GM10248 (cell line): Measurements from ENCODE around the gene TUBA1C.
"Not testable (repeated sequence)": the region's sequence is repeated elsewhere in the genome, so short reads cannot be mapped to it uniquely, and the experiment has no call there.

ENCODE experiments used
- CTCF ChIA-PET: fragments of 300-600 bp; sonication (Branson Sonifier 250); formaldehyde crosslinking; extraction: SDS; loops from one replicate; lab custom pipeline; 2021; ENCODE audit warnings: antibody characterized with exemption; lab: Yijun Ruan, JAX
- POLR2A ChIA-PET: fragments of 350-650 bp; sonication (Branson Sonifier 250); formaldehyde crosslinking; extraction: SDS; loops from one replicate; lab custom pipeline; 2020; ENCODE audit warnings: antibody characterized with exemption; lab: Yijun Ruan, JAX
- DNase-seq: peaks from one replicate; pipeline ENCODE4 v3.0.0; 2012; ENCODE audit errors: extremely low spot score
- TF ChIP-seq, protein P1 (sequence below): IDR thresholded peaks from 2 replicates; pipeline ENCODE4 v1.5.1; 2012; ENCODE audit warnings: mild to moderate bottlenecking, low read depth; ENCODE audit errors: extremely low read depth, missing control alignments, control extremely low read depth

TUBA1C gene

DNA sequence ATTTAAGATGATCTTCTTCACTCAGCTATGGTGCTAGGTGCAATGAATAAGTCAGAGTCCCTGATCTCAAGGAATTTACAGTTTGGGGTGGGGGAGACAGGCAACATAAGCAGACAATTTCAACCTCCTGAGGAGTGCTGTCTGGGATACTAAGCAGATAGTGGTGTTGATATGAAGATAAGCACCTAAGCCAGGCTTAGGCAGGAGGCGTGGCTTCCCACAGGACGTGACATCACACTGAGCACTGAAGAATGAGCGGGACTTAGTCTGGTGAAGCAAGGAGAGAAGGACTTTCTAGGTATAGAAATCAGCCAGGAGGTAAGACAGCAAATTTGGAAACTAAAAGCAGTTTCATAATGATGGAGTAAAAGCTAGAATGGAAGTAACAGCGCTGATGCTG is 36.9 kb downstream of the TUBA1C start:
- POLR2A ChIA-PET: no interaction called here
- peak; percentile 22 for DNase-seq
- TF ChIP-seq, protein P1, sequence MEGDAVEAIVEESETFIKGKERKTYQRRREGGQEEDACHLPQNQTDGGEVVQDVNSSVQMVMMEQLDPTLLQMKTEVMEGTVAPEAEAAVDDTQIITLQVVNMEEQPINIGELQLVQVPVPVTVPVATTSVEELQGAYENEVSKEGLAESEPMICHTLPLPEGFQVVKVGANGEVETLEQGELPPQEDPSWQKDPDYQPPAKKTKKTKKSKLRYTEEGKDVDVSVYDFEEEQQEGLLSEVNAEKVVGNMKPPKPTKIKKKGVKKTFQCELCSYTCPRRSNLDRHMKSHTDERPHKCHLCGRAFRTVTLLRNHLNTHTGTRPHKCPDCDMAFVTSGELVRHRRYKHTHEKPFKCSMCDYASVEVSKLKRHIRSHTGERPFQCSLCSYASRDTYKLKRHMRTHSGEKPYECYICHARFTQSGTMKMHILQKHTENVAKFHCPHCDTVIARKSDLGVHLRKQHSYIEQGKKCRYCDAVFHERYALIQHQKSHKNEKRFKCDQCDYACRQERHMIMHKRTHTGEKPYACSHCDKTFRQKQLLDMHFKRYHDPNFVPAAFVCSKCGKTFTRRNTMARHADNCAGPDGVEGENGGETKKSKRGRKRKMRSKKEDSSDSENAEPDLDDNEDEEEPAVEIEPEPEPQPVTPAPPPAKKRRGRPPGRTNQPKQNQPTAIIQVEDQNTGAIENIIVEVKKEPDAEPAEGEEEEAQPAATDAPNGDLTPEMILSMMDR: no peak
- CTCF ChIA-PET: interaction anchor here (2.4 to 3.5 kb wide), 3 partner anchors 12 to 45 kb away, joined by 13 to 21 read pairs (median 20); partner anchors contain the start of gene DNAJC22

DNA sequence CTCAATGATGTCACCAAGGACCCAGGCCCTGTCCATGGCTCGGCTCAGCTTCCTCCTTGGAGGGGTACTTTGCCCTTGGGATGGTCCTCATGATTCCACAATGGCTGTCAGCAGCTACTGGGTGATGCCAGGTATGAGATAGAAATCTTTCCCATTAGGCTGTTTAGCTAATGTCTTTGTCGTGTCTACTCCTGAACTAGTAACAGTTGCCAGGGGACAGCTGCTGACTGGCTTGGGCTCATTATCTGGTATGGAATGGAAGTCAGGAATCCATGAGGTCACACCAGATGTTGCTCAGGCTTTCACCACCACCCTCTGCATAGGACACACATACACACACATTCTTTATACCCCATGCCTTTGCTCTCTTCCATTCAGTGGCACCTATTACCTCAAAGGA is 39.3 kb downstream of the TUBA1C start:
- DNase-seq: no peak
- ChIA-PET POLR2A (no interaction called here), CTCF (interaction anchor here (0.8 to 4.9 kb wide), 7 partner anchors 9 to 277 kb away, joined by 3 to 35 read pairs (median 5); partner anchors contain the start of genes DNAJC22 and PRPH)
- TF ChIP-seq, protein P1: no peak

DNA sequence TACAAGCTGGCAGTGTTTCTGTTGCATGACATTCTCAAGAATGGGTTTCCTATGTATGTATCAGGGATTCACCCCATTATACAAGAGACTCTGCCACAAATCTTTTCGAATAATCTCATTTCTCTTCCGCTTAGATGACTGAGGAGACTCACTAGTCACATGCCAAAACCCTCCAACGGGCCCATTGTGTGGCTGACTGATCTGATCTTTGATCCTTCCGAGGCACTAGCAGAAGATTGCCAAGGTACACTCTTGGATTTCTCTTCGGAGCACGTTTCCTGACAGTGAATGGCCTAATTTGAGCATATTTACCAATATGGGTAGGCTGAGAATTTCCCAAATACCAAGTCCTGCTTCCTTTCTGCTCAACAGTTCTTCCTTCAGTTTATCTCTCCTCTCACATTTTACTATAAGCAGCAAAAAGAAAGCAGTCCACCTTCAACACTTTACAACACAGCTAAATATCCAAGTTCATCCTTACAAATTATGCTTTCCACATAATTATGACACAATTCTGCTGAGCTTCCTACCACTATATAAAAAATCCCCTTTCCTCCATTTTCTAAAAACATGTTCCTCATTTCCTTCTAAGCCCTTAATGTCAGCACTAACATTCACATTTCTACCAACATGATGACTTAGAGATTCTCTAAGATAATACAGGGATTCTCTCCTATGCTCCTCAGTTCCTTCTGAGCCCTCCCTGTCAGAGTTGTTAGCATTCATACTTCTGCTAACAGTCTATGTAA is 41.1 kb downstream of the TUBA1C start:
- TF ChIP-seq, protein P1: no peak
- CTCF ChIA-PET: interaction anchor here (0.9 to 4.9 kb wide), 4 partner anchors 11 to 37 kb away, joined by 4 to 35 read pairs (median 4); partner anchors contain the start of gene PRPH
- POLR2A ChIA-PET: no interaction called here
- DNase-seq: no peak

DNA sequence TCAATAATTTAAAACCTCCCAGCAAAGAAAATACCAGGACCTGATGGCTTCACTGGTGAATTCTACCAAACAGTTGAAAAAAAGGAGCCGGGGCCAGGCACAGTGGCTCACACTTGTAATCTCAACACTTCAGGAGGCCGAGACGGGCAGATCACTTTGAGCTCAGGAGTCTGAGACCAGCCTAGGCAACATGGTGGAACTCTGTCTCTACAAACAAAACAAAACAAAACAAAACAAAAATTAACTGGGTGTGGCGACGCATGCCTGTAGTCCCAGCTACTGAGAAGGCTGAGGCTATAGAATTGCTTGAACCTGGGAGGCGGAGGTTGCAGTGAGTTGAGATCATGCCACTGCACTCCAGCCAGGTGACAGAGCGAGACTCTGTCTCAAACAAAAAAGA is 44.5 kb downstream of the TUBA1C start:
- ChIA-PET CTCF (interaction anchor here (1.8 kb wide), 1 partner anchor 22 kb away, joined by 5 read pairs; no protein-coding TSS in a partner anchor), POLR2A (no interaction called here)
- no peak for DNase-seq

DNA sequence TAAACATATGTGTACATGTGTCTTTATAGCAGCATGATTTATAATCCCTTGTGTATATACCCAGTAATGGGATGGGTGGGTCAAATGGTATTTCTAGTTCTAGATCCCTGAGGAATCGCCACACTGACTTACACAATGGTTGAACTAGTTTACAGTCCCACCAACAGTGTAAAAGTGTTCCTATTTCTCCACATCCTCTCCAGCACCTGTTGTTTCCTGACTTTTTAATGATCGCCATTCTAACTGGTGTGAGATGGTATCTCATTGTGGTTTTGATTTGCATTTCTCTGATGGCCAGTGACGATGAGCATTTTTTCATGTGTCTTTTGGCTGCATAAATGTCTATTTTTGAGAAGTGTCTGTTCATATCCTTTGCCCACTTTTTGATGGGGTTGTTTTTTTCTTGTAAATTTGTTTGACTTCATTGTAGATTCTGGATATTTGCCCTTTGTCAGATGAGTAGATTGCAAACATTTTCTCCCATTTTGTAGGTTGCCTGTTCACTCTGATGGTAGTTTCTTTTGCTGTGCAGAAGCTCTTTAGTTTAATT is 45.6 kb downstream of the TUBA1C start:
- POLR2A ChIA-PET, DNase-seq: not testable (repeated sequence)
- CTCF ChIA-PET: interaction anchor here (1.9 kb wide), 1 partner anchor 12 kb away, joined by 7 read pairs; the partner anchor contains the start of gene TROAP

More for the DNA sequence above, 44.5 kb downstream of the TUBA1C start:
- TF ChIP-seq, protein P1: no peak

DNA sequence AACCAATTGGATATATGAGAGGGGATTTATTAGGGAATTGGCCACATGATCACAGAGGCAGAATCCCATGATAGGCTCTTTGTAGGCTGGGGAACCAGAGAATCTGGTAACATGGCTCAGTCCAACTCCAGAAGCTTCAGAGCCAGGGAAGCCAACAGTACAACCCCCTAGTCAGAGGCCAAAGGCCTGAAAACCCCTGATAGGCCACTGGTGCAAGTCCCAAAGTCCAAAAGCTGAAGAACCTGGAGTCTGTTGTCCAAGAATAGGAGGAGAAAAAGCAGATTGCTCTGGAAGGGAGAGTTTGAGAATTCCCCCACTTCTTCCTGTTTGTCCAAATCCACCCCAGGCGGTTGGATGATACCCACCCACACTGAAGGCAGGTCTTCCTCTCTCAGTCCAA is 49.9 kb downstream of the TUBA1C start:
- ChIA-PET CTCF (no interaction called here), POLR2A (no interaction called here)
- DNase-seq: no peak
- TF ChIP-seq, protein P1: no peak

DNA sequence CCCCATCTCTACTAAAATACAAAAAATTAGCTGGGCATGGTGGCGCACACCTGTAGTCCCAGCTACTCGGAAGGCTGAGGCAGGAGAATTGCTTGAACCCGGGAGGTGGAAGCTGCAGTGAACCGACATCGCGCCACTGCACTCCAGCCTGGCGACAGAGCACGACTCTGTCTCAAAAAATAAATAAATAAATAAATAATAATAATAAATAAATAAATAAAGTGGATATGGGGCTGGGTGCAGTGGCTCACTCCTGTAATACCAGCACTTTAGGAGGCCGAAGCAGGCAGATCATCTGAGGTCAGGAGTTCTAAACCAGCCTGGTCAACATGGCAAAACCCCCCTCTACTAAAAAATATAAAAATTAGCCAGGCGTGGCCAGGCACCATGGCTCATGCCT is 52.2 kb downstream of the TUBA1C start:
- CTCF ChIA-PET, POLR2A ChIA-PET, DNase-seq: not testable (repeated sequence)

DNA sequence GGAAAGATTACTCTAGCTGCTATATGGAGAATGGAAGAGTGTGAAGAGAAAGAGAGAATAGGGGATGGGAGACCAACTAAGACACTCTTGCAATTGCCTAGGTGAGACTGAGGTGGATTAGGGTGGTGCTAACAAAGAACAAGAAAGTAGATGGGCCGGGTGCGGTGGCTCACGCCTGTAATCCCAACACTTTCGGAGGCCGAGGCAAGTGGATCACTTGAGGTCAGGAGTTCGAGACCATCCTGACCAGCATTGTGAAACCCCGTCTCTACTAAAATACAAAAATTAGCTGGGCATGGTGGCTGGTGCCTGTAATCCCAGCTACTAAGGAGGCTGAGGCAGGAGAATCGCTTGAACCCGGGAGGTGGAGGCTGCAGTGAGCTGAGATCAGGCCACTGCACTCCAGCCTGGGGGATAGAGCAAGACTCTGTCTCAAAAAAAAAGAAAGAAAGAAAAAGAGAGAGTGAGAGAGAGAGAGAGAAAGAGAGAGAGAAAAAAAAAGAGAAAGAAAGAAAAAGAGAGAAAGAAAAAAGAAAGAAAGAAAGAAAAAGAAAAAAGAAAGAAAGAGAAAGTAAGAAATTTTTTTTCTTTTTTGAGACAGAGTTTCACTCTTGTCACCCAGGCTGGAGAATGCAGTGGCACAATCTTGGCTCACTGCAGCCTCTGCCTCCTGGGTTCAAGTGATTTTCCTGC is 55.7 kb downstream of the TUBA1C start:
- POLR2A ChIA-PET: not testable (repeated sequence)

More for the DNA sequence above, 55.7 kb downstream of the TUBA1C start:
- DNase-seq: not testable (repeated sequence)
- CTCF ChIA-PET: interaction anchor here (1.0 to 7.3 kb wide), 4 partner anchors 11 to 31 kb away, joined by 3 to 35 read pairs (median 11); partner anchors contain the start of gene DNAJC22
